GM13977 (cell line): ENCODE results near the gene NFKBIZ.

Experiments
- DNase-seq: peaks from one replicate; pipeline ENCODE4 v3.0.0; 2012; ENCODE audit warnings: low spot score
- CTCF ChIP-seq: IDR thresholded peaks from 2 replicates; pipeline ENCODE4 v1.5.1; 2012; ENCODE audit warnings: mild to moderate bottlenecking, control low read depth; ENCODE audit not compliant: insufficient read depth; ENCODE audit errors: extremely low read depth, missing control alignments
- in situ Hi-C: fragments of 300-500 bp; cut with MboI; formaldehyde crosslinking; loops from one replicate; pipeline ENCODE4 v1.12.0; 2022; ENCODE audit warnings: low sequenced_read_pairs, low pct_unique_long_range_greater_than_20kb, mixed read lengths, inconsistent platforms; ENCODE audit not compliant: unreplicated experiment

NFKBIZ gene

GRCh38 chr3:101824702-101825101 lies 24.6 kb upstream of the NFKBIZ start:
- TF ChIP-seq CTCF: no peak
- DNase-seq: no peak
- in situ Hi-C loops: no loop called here

GRCh38 chr3:101825904-101826445 lies 23.3 kb upstream of the NFKBIZ start:
- in situ Hi-C loops: no loop called here
- TF ChIP-seq CTCF: no peak
- DNase-seq: no peak

GRCh38 chr3:101827211-101828174 lies 21.8 kb upstream of the NFKBIZ start:
- DNase-seq: peak; percentile 69
- no peak for TF ChIP-seq CTCF
- in situ Hi-C loops: no loop called here

- in situ Hi-C loops: no loop called here
- no peak for TF ChIP-seq CTCF
- DNase-seq: no peak
These were observed 21.0 kb upstream of the NFKBIZ start for GRCh38 chr3:101828276-101828675.

GRCh38 chr3:101828691-101829436 lies 20.4 kb upstream of the NFKBIZ start:
- in situ Hi-C loops: no loop called here
- DNase-seq: no peak
- no peak for TF ChIP-seq CTCF

- in situ Hi-C loops: no loop called here
- TF ChIP-seq CTCF: no peak
- no peak for DNase-seq
These were observed 19.9 kb upstream of the NFKBIZ start for GRCh38 chr3:101829437-101829830.
